ENCODE measurements around the gene FILIP1L. TPM values are rescaled to one million over a fixed set of nuclear protein-coding genes. Genes with fewer than 3 reads are reported as not detected.
"Not testable (repeated sequence)": the region's sequence is repeated elsewhere in the genome, so short reads cannot be mapped to it uniquely, and the experiment has no call there.

FILIP1L gene
- polyA plus RNA-seq, 3 donors, result 16.9 to 20.2 (median 17.4) TPM

DNA sequence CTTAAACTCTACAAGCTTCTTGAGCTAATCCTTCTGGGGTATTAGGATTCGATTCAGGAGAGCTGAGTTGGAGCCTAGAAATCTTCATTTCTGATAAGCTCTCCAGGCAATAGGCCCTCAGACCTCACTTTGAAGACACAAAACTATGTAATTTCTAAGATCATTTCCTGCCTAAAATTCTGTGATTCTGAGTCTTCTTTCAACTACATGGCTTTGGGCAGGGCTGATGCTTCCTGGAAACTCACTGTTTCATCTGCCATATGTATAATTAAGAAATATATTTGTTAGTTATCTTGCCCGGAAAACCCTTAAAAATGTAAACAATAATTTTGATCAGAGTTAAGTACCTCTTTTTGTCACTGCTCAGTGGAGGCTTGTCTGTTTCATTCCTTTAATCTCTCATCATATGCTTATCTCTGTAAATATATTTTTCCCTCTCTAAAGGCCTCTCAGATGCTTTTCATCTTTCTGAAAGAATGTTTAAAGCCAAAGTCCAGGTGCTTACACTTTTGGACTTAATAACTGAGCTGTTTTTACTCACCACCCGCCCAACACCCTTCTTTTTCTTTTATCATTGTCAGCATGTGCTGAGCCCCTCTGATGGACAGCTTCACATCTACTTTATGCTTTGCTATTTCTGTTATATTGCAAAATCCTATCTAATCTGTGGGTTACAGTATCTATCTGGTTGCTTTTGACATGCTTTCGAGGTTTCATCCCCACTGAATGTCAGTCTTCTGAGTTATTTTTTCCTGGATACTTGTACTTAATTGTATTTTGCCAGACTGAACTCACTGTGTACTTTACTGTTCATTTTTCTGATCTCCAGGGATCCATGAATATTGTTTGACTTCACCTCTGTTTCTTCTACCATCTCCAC lies 38.2 kb downstream of the FILIP1L start:
- no peak for DNase-seq

DNA sequence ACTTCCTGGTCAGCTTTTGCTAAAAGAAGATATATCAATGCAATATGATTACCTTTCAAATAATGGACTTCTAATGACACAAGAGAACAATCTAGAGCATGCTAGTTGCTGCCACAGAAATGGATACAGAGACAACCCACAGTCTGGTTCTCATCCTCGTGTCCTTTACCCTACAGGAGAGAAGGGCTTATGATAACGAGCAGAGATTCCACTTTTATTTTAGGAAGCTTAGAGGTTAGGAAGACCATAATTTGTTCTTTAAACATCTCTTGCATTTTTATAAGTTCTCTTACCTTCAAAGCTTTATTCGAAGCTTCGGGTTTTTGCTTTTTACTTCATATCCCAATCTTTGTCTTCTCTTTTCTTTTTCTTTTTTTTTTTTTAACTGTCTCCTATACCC lies 39.1 kb downstream of the FILIP1L start:
- DNase-seq, result no peak

DNA sequence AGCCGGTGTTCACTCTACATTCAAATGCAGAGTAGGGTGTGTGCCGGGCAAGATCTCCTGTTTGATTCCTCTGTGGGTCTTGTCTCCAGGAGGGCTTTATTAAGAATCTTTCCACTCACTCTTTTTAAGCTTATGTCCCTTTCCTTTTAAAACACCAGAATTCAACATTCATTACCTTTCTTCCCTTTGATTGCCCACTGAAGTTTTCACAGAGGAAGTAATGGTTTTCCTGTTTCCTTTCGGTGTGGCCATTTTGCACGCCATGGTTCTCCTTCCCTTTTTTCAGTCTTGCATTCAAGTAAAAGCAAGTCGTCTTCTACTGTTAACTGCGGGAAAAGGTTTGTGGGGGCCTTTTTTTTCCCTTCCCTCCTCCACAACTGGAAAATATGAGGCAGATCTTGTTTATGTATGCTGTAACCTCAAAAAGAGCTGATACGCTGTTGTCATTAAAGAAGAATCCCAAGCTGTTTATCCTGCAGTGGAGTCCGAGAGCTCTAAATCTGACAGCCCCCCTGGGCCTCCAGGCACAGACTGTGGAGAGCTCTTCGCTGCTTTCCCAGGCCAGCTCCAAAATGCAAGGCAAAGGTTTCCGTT lies 40.5 kb downstream of the FILIP1L start:
- DNase-seq, result peak; percentile 39

- DNase-seq, result no peak
Observed at GRCh38 chr3:100073049-100073713, 41.1 kb downstream of the FILIP1L start.

- no peak for DNase-seq
Observed at GRCh38 chr3:100072326-100073048, 41.8 kb downstream of the FILIP1L start.

GRCh38 chr3:100069472-100069871 lies 44.8 kb downstream of the FILIP1L start:
- DNase-seq, result no peak

GRCh38 chr3:100068826-100069225 lies 45.5 kb downstream of the FILIP1L start:
- peak; percentile 71 for DNase-seq

DNA sequence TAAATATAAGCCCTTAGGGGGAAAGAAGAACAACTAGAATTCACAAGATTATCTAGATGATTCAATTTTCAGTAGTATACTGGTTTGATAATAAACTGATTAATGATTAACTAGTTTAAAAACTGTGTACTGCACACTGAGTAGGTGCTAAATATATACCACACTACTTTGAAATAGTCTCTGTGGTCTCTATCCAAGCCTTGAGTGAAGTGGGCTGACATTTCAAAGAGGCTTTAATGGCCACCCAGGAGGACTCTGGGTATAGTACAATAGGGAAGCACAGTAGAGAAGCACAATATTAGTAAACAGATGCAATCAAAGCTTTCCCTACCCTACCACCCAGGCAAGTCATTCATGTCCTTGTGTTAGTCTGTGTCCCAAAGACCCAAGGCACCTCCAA lies 46.7 kb downstream of the FILIP1L start:
- DNase-seq, result no peak

DNA sequence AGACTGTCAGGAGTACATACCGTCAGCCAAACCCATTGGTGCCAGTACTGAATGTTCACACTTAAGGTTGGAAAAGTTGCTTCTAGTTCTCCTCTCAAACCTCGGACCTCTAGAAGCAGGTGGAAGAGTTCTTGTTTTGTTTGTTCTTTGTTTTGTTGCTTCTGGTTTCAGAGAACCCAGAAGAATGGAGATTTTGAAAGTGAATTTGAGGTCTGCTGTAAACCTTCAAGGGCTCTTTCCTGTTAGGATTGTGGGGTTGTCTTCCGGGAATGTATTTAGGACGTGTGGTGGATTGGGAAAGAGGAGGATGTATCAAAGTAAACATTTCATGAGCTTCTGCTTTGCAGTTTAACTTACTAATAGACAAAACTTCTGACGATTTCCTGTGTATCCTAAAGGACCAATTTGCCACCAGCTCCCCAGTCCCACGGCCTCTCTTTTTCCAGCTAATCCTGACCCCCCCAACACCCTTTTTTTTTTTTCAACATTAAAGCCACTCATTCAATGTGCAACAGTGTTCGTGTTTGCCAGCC lies 50.3 kb downstream of the FILIP1L start:
- DNase-seq, result no peak

GRCh38 chr3:100062665-100063064 lies 51.6 kb downstream of the FILIP1L start:
- no peak for DNase-seq

DNA sequence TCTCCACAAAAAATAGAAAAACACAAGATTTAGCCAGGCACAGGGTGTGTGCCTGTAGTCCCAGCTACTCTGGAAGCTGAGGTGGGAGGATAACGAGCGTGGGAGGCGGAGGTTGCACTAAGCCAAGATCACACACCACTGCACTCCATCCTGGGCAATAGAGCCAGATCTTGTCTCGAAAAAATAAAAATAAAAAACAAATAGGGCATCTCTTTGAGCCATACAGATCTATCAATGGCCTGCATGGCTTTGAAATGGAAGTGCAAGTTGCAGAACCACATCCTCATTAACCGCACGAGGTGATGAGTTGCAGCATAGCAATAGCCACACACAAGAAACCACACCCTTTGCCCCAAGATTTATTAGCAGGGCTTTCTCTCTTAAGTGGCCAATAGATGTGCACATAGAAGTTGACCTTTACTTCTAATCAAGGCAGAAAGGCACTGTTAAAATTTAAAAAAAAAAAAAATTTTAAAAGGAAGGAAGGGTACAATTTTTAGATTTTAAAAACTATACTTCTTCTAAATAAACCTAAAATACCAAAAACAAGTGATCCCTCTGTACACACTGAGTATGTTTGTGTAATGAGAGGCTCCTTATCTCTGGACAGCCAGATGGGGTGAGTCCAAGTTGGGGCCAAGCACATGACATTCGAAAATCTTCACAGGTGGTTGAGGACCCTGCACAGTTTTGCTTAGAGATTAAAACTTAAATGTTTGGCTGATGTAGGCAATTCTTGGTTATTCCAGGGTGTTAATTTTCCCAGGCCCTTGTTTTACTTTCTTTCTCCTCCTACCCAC lies 53.4 kb downstream of the FILIP1L start:
- no peak for DNase-seq

GRCh38 chr3:100059472-100059871 lies 54.8 kb downstream of the FILIP1L start:
- DNase-seq, result no peak

- DNase-seq, result no peak
Observed at GRCh38 chr3:100057716-100058575, 56.4 kb downstream of the FILIP1L start.

DNA sequence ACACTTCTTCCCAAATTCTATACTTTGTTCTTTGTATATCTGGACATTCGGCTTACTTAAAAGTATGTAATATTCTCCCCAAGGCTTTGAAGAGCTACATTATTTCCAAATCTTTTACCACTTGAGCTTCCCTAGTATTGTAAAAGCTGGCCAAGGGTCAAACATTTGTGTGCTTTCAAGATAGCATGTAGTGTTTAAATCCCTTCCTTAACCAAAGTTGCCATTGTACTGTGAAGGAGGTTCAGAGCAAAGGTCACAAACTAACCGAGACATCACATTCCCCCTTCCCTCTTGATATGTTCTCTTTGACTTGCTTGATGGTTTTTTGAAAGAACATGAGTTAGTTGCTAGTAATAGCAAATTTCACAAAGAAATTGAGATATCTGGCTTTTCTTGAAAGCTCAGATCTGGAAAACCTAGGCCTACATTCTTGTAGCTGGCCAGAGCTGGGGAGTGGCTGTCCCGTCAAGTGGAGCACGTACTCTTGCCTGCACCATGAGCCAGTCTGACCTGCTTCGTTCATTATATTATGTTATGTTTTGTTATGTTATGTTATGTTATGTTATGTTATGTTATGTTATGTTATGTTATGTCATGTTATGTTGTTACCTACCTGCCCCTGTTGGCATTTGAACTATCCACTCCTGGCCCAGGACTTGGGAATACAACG lies 60.2 kb downstream of the FILIP1L start:
- DNase-seq, result no peak

DNA sequence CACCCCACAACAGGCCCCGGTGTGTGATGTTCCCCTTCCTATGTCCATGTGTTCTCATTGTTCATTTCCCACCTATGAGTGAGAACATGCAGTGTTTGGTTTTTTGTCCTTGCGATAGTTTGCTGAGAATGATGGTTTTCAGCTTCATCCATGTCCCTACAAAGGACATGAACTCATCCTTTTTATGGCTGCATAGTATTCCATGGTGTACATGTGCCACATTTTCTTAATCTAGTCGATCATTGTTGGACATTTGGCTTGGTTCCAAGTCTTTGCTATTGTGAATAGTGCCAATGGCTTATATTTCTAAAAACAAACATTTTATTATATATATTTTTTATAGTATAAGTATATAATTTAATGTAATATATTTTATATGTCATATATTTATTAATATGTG lies 62.8 kb downstream of the FILIP1L start:
- not testable (repeated sequence) for DNase-seq

DNA sequence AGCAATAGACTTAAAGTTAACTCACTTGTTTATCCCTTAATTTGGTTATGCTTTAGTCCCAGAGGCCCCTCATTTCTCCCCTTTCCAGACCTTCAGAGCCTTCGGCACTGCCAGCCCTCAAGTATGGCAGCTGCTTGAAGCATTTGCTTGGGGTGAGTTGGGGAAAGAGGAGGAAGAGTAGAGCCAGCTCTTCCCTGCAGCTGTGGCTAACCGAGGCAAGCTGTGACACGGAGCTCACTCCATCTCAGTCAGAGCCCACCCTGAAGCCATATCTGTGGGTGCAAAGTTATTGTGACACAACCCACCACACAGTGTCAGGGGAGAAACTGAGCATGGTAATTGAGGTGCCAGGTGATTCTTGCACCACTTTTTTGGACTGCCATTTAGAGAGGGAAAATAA lies 66.1 kb downstream of the FILIP1L start:
- DNase-seq, result no peak

GRCh38 chr3:100047455-100048141 lies 66.7 kb downstream of the FILIP1L start:
- no peak for DNase-seq

DNA sequence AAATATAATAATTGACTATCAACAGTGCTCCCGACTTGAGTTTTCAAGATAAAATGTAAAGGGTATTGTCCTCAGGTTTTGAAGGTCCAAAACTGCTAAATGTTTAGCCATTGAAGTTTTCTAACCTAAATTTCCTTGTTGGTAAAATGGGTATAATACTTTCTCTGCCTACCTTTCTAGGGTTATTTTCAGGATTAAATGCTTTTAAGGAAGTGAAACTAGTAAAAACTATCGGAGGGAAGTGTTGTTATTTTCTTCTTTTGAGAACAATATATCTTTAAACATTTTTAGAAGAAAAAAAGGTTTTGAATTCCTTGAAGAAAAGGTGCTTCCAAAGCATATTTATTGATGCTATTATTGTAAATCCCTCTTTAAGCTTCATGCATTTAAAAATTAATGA lies 67.3 kb downstream of the FILIP1L start:
- no peak for DNase-seq

DNA sequence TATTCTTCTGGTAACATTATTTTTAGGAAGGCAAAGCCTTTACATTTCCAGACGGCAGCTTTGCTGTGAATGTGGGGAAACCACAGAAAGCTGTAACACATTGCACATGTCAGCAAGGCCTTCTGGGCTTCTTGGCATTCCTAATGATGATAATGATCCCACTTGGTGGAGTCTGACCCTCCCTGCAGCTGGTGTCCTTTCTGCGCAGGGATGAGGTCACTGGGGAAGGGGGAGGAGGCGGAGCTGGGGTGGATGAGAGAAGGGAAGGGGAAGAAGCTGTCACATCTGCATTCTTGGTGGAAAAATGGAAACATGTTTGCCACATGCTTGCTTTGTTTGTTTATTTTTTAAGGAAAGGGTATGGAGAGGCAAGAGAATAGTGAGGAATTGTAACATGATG lies 68.6 kb downstream of the FILIP1L start:
- no peak for DNase-seq

Measured in renal pelvis (tissue), 4 donors.